Measurements from ENCODE around the gene NUDT2.
A peak's percentile ranks its signal among the peaks of the same experiment; 100 is the strongest.

Gene NUDT2

GRCh38 chr9:34371886-34372466, 42.6 kb downstream of the NUDT2 start:
- DNase-seq: no peak

- no peak for DNase-seq
Measured at GRCh38 chr9:34372467-34373011, 43.2 kb downstream of the NUDT2 start.

GRCh38 chr9:34373749-34374148, 44.4 kb downstream of the NUDT2 start:
- no peak for DNase-seq

- no peak for DNase-seq
Measured at GRCh38 chr9:34374339-34374738, 45.0 kb downstream of the NUDT2 start.

- no peak for DNase-seq
Measured at GRCh38 chr9:34374905-34375552, 45.7 kb downstream of the NUDT2 start.

- no peak for DNase-seq
Measured at GRCh38 chr9:34375901-34376595, 46.7 kb downstream of the NUDT2 start.

- peak; percentile 78 for DNase-seq
Measured at GRCh38 chr9:34376596-34377403, 47.4 kb downstream of the NUDT2 start, which contains the start of gene MYORG. Gene MYORG (minus strand): TSS chr9:34376898. CDS start chr9:34372943, 3,955 bp downstream.

- DNase-seq: no peak
Measured at GRCh38 chr9:34377404-34377746, 48.0 kb downstream of the NUDT2 start.

- DNase-seq: no peak
Measured at GRCh38 chr9:34378376-34379060, 49.1 kb downstream of the NUDT2 start.

- peak; percentile 61 for DNase-seq
Measured at GRCh38 chr9:34379334-34380033, 50.1 kb downstream of the NUDT2 start.

- no peak for DNase-seq
Measured at GRCh38 chr9:34380034-34380510, 50.7 kb downstream of the NUDT2 start.

- no peak for DNase-seq
Measured at GRCh38 chr9:34380511-34381315, 51.3 kb downstream of the NUDT2 start.

GRCh38 chr9:34381323-34381722, 52.0 kb downstream of the NUDT2 start:
- no peak for DNase-seq

- DNase-seq: no peak
Measured at GRCh38 chr9:34382054-34382453, 52.7 kb downstream of the NUDT2 start.

- no peak for DNase-seq
Measured at GRCh38 chr9:34382879-34383278, 53.5 kb downstream of the NUDT2 start.

- no peak for DNase-seq
Measured at GRCh38 chr9:34383904-34384303, 54.5 kb downstream of the NUDT2 start.

- DNase-seq: no peak
Measured at GRCh38 chr9:34384368-34385165, 55.2 kb downstream of the NUDT2 start.

- DNase-seq: no peak
Measured at GRCh38 chr9:34385561-34386230, 56.3 kb downstream of the NUDT2 start.

- DNase-seq: no peak
Measured at GRCh38 chr9:34386656-34387055, 57.3 kb downstream of the NUDT2 start.

Data from NCI-H2081 treated with DMSO at 0.1 percent for 48 hours (cell line).